Liver (tissue), 9 donors: ENCODE measurements around the gene OCEL1. TPM values are rescaled to one million over a fixed set of nuclear protein-coding genes. Genes with fewer than 3 reads are reported as not detected.

Experiments used
- DNase-seq: peaks from one replicate; pipeline ENCODE4 v3.0.0-alpha.2; 2017; ENCODE audit warnings: low spot score
- H3K27ac ChIP-seq, 2 donors: one replicate each; pipeline ENCODE4 v1.7.0; 2013; ENCODE audit warnings: inconsistent platforms in 2 of 2, low read length in 2 of 2, control low read depth in 1 of 2, low read depth in 1 of 2, mild to moderate bottlenecking in 1 of 2
- H3K27me3 ChIP-seq, 4 donors: one replicate each; pipeline versions ENCODE4 v1.6.1 to v1.7.0; 2013; ENCODE audit warnings: low read length in 3 of 4, inconsistent platforms in 1 of 4, mild to moderate bottlenecking in 1 of 4, moderate library complexity in 1 of 4; ENCODE audit not compliant: control insufficient read depth in 4 of 4, insufficient read depth in 4 of 4
- H3K36me3 ChIP-seq, 4 donors: one replicate each; pipeline versions ENCODE4 v1.6.1 to v1.7.0; 2013; ENCODE audit warnings: low read length in 3 of 4, mild to moderate bottlenecking in 3 of 4, low read depth in 1 of 4, moderate library complexity in 1 of 4; ENCODE audit not compliant: control insufficient read depth in 4 of 4, insufficient read depth in 3 of 4
- H3K4me1 ChIP-seq, 4 donors: one replicate each; pipeline versions ENCODE4 v1.6.1 to v1.7.0; 2013; ENCODE audit warnings: low read length in 3 of 4, mild to moderate bottlenecking in 3 of 4, moderate library complexity in 1 of 4; ENCODE audit not compliant: control insufficient read depth in 4 of 4, insufficient read depth in 4 of 4
- H3K4me3 ChIP-seq, 3 donors: one replicate each; pipeline versions ENCODE4 v1.6.1 to v1.7.0; 2013; ENCODE audit warnings: low read length in 3 of 3, control low read depth in 1 of 3, low read depth in 1 of 3, mild to moderate bottlenecking in 1 of 3
- H3K9ac ChIP-seq, 2 donors: one replicate each; pipeline ENCODE4 v1.7.0; 2013; ENCODE audit warnings: low read length in 2 of 2, mild to moderate bottlenecking in 2 of 2, moderate library complexity in 2 of 2, control low read depth in 1 of 2, low read depth in 1 of 2
- H3K9me3 ChIP-seq, 4 donors: one replicate each; pipeline versions ENCODE4 v1.6.1 to v1.7.0; 2013; ENCODE audit warnings: low read length in 3 of 4; ENCODE audit not compliant: control insufficient read depth in 4 of 4
- CTCF ChIP-seq: fragments of 150-350 bp; IDR thresholded peaks from 2 replicates; pipeline ENCODE4 v1.5.1; 2017; ENCODE audit warnings: improper control_type of control experiment, low read depth, low read length; ENCODE audit not compliant: missing input control
- EGR1 ChIP-seq, 2 donors: IDR thresholded peaks; 2 replicates each; pipeline ENCODE4 v1.6.1; 2016 to 2018; ENCODE audit warnings: antibody characterized with exemption in 2 of 2, low read depth in 2 of 2
- FOXA1 ChIP-seq: IDR thresholded peaks from 2 replicates; pipeline ENCODE4 v1.6.1; 2016; ENCODE audit warnings: antibody characterized with exemption
- FOXA2 ChIP-seq: IDR thresholded peaks from 2 replicates; pipeline ENCODE4 v1.6.1; 2016; ENCODE audit warnings: antibody characterized with exemption
- GABPA ChIP-seq, 2 donors: IDR thresholded peaks in 1 of 2; conservative IDR thresholded peaks in 1 of 2; 2 replicates each; pipeline ENCODE4 v1.6.1; 2016; ENCODE audit warnings: antibody characterized with exemption in 2 of 2, mild to moderate bottlenecking in 1 of 2, moderate library complexity in 1 of 2
- HNF4A ChIP-seq, 2 donors: conservative IDR thresholded peaks; 2 replicates each; pipeline ENCODE4 v1.6.1; 2016; ENCODE audit warnings: antibody characterized with exemption in 2 of 2, mild to moderate bottlenecking in 2 of 2
- HNF4G ChIP-seq: IDR thresholded peaks from 2 replicates; pipeline ENCODE4 v1.6.1; 2016; ENCODE audit warnings: antibody characterized with exemption
- JUND ChIP-seq, 2 donors: IDR thresholded peaks; 2 replicates each; pipeline ENCODE4 v1.6.1; 2016; ENCODE audit warnings: antibody characterized with exemption in 2 of 2
- MAX ChIP-seq: IDR thresholded peaks from 2 replicates; pipeline ENCODE4 v1.6.1; 2016; ENCODE audit warnings: antibody characterized with exemption
- NR2F2 ChIP-seq: IDR thresholded peaks from 2 replicates; pipeline ENCODE4 v1.6.1; 2016; ENCODE audit warnings: antibody characterized with exemption
- RAD21 ChIP-seq, 2 donors: IDR thresholded peaks; 2 replicates each; pipeline ENCODE4 v1.6.1; 2016; ENCODE audit warnings: antibody characterized with exemption in 2 of 2, mild to moderate bottlenecking in 2 of 2
- REST ChIP-seq: IDR thresholded peaks from 2 replicates; pipeline ENCODE4 v1.6.1; 2016; ENCODE audit warnings: antibody characterized with exemption, mild to moderate bottlenecking
- RXRA ChIP-seq, 2 donors: IDR thresholded peaks; 2 replicates each; pipeline ENCODE4 v1.6.1; 2017 to 2018; ENCODE audit warnings: antibody characterized with exemption in 2 of 2, mild to moderate bottlenecking in 1 of 2
- SP1 ChIP-seq: IDR thresholded peaks from 2 replicates; pipeline ENCODE4 v1.6.1; 2018; ENCODE audit warnings: antibody characterized with exemption, mild to moderate bottlenecking
- TAF1 ChIP-seq: conservative IDR thresholded peaks from 2 replicates; pipeline ENCODE4 v1.6.1; 2016; ENCODE audit warnings: antibody characterized with exemption, mild to moderate bottlenecking
- YY1 ChIP-seq: IDR thresholded peaks from 2 replicates; pipeline ENCODE4 v1.6.1; 2016; ENCODE audit warnings: antibody characterized with exemption, mild to moderate bottlenecking
- WGBS: extraction: QIAGEN DNeasy Blood & Tissue Kit; methylation state at CpG from one replicate; pipeline ENCODE4 v1.1.7; 2013; 5-methylcytosine and 5-hydroxymethylcytosine counted together
- polyA plus RNA-seq, 2 donors: library from polyadenylated mRNA; stranded (reverse) in 1 of 2; unstranded in 1 of 2; fragments of 200-250 nt in 1 of 2; fragments of >200 nt in 1 of 2; fragmentation: Nextera tagmentation in 1 of 2; extraction: Ambion mirVana in 1 of 2; gene quantifications; one replicate each; pipeline versions ENCODE4 v1.2.1 to v1.2.3, GENCODE V29; 2013 to 2015
- total RNA-seq, 2 donors: library from RNA; depleted of rRNA; stranded (reverse); fragments of >200 nt; gene quantifications; one replicate each; pipeline ENCODE4 v1.2.3, GENCODE V29; 2014
- TF ChIP-seq, protein P1 (sequence below): IDR thresholded peaks from 2 replicates; pipeline ENCODE4 v1.6.1; 2016; ENCODE audit warnings: antibody characterized with exemption
- TF ChIP-seq, protein P2 (sequence below): IDR thresholded peaks from 2 replicates; pipeline ENCODE4 v1.6.1; 2016; ENCODE audit warnings: antibody characterized with exemption
- donor health status: healthy.
- donor health status: healthy.
- donor health status: healthy.
- donor health status: healthy.
- donor health status: healthy.

OCEL1 gene
- total and polyA plus RNA-seq, 4 donors, result 4.9 to 32.5 (median 20.8) TPM

DNA sequence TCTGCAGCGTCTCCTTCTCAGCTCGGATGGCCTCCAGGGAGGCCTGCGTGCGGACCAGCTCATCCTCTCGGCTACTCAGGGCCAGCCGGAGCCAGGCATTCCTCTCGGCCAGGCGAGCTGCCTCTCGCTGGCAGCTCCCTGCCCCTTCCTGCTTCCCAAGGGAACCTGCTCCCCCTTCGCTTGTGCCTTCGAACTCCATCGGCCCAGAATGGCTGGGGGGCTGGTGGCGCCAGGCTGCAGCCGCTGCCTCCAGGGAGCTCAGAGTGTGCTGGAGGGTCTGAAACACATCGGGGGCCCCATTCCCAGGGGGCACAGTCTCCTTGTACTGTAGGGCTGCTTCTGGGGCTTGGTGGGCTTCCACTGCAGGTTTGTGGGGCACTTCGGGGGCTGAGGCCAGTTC lies 36.5 kb downstream of the OCEL1 start (continued):
- TF ChIP-seq, protein P1, sequence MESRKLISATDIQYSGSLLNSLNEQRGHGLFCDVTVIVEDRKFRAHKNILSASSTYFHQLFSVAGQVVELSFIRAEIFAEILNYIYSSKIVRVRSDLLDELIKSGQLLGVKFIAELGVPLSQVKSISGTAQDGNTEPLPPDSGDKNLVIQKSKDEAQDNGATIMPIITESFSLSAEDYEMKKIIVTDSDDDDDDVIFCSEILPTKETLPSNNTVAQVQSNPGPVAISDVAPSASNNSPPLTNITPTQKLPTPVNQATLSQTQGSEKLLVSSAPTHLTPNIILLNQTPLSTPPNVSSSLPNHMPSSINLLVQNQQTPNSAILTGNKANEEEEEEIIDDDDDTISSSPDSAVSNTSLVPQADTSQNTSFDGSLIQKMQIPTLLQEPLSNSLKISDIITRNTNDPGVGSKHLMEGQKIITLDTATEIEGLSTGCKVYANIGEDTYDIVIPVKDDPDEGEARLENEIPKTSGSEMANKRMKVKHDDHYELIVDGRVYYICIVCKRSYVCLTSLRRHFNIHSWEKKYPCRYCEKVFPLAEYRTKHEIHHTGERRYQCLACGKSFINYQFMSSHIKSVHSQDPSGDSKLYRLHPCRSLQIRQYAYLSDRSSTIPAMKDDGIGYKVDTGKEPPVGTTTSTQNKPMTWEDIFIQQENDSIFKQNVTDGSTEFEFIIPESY, result no peak
- TF ChIP-seq, protein P2, sequence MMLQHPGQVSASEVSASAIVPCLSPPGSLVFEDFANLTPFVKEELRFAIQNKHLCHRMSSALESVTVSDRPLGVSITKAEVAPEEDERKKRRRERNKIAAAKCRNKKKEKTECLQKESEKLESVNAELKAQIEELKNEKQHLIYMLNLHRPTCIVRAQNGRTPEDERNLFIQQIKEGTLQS, result no peak
- TF ChIP-seq YY1 (no peak), RAD21 (IDR thresholded peaks at IDR 0.05) (no peak), JUND (IDR thresholded peaks at IDR 0.05) (no peak), FOXA2 (no peak), HNF4G (no peak), NR2F2 (no peak)

- Histone ChIP-seq H3K9me3 (no peaks in the 10 kb centered on the region), H3K36me3 (peaks cover 0 to 2% (median 0%) of the 10 kb centered on the region in 4 donors), H3K27me3 (no peaks in the 10 kb centered on the region), H3K9ac (peak overlapping the region in 1 of 2 donors; percentile 36), H3K27ac (peak overlapping the region in 1 of 2 donors; percentile 46), H3K4me1 (peaks cover 3 to 11% (median 10%) of the 10 kb centered on the region in 4 donors), H3K4me3 (peak overlapping the region in 1 of 3 donors; percentile 7)
- no peak for DNase-seq
- 82% methylated on average over 23 of the region's 23 CpGs for WGBS
- no peak for TF ChIP-seq YY1
- TF ChIP-seq, protein P2, result no peak
- no peak for TF ChIP-seq RXRA (IDR thresholded peaks at IDR 0.05)
- TF ChIP-seq FOXA2, result no peak
- TF ChIP-seq MAX, result no peak
- no peak for TF ChIP-seq REST
- TF ChIP-seq EGR1 (IDR thresholded peaks at IDR 0.05; ENCODE audit: low read depth in 2 of 2), result no peak
- TF ChIP-seq HNF4A (conservative IDR thresholded peaks at IDR 0.05), result no peak
- no peak for TF ChIP-seq GABPA (IDR thresholded peaks at IDR 0.05 in 1 of 2, conservative IDR thresholded peaks at IDR 0.05 in 1 of 2)
- TF ChIP-seq NR2F2, result no peak
- TF ChIP-seq RAD21 (IDR thresholded peaks at IDR 0.05), result no peak
- no peak for TF ChIP-seq FOXA1
- TF ChIP-seq CTCF, result no peak
- no peak for TF ChIP-seq TAF1
- no peak for TF ChIP-seq JUND (IDR thresholded peaks at IDR 0.05)
- TF ChIP-seq HNF4G, result no peak
- TF ChIP-seq SP1, result no peak
- TF ChIP-seq, protein P1, result no peak
Observed at GRCh38 chr19:17263712-17264640, 38.0 kb downstream of the OCEL1 start.
